K562 (cell line): ENCODE results near the gene LGR6. TPM values are rescaled to one million over a fixed set of nuclear protein-coding genes. Genes with fewer than 3 reads are reported as not detected.

Experiments
- COPS2 ChIP-seq: fragments of 450-650 bp; conservative IDR thresholded peaks from 2 replicates; pipeline ENCODE4 v1.6.1; 2016; ENCODE audit warnings: mild to moderate bottlenecking, moderate library complexity
- FOXA1 ChIP-seq: fragments of 450-650 bp; IDR thresholded peaks from 2 replicates; pipeline ENCODE4 v1.6.1; 2016; ENCODE audit warnings: mild to moderate bottlenecking, borderline replicate concordance
- GATAD2A ChIP-seq: fragments of 450-650 bp; IDR thresholded peaks from 2 replicates; pipeline ENCODE4 v1.6.1; 2017
- GTF2F1 ChIP-seq: IDR thresholded peaks from 2 replicates; pipeline ENCODE4 v1.6.1; 2011; ENCODE audit warnings: low read depth, low read length, improper control_type of control experiment
- MXI1 ChIP-seq: IDR thresholded peaks from 2 replicates; pipeline ENCODE4 v1.6.1; 2011; ENCODE audit warnings: low read depth, mild to moderate bottlenecking, improper control_type of control experiment, low read length
- NELFE ChIP-seq: IDR thresholded peaks from 2 replicates; pipeline ENCODE4 v1.6.1; 2011; ENCODE audit warnings: mild to moderate bottlenecking; ENCODE audit not compliant: insufficient read depth, insufficient read length
- POLR3A ChIP-seq: IDR thresholded peaks from 2 replicates; pipeline ENCODE4 v1.6.1; 2011; ENCODE audit warnings: borderline replicate concordance, mild to moderate bottlenecking, moderate library complexity; ENCODE audit not compliant: insufficient read length, insufficient read depth; ENCODE audit errors: extremely low read depth
- POU5F1 ChIP-seq: fragments of 150-350 bp; IDR thresholded peaks from 2 replicates; pipeline ENCODE4 v1.6.1; 2014; ENCODE audit warnings: borderline replicate concordance, low read length, low read depth, mild to moderate bottlenecking; ENCODE audit not compliant: partially characterized antibody
- RBM25 ChIP-seq: fragments of 200-400 bp; formaldehyde crosslinking; IDR thresholded peaks from 2 replicates; pipeline ENCODE4 v1.6.1; 2018; ENCODE audit warnings: low read length, low read depth, moderate library complexity; ENCODE audit not compliant: severe bottlenecking
- SMAD2 ChIP-seq: fragments of 150-350 bp; IDR thresholded peaks from 2 replicates; pipeline ENCODE4 v1.6.1; 2014; ENCODE audit warnings: low read depth, mild to moderate bottlenecking, low read length
- ZBTB34 ChIP-seq: fragments of 250-450 bp; sonication (Bioruptor Pico); IDR thresholded peaks from 2 replicates; pipeline ENCODE4 v1.8.0; 2021; ENCODE audit warnings: mild to moderate bottlenecking, moderate library complexity
- ZC3H11A ChIP-seq: IDR thresholded peaks from 2 replicates; pipeline ENCODE4 v1.6.1; 2012; ENCODE audit warnings: low read depth, low read length, improper control_type of control experiment
- ZZZ3 ChIP-seq: fragments of 450-650 bp; IDR thresholded peaks from 2 replicates; pipeline ENCODE4 v1.6.1; 2016; ENCODE audit warnings: antibody characterized with exemption, mild to moderate bottlenecking, moderate library complexity
- polyA plus RNA-seq, 8 experiments: library from polyadenylated mRNA; depleted of rRNA in 4 of 8; stranded (reverse) in 5 of 8; unstranded in 3 of 8; fragments of >200 nt; fragmentation: Nextera tagmentation in 2 of 8; fragmentation: Illumina TruSeq in 1 of 8; extraction: Ambion mirVana in 2 of 8; extraction: Trizol in 1 of 8; gene quantifications; 2 replicates each; pipeline versions ENCODE4 v1.2.1 to v1.2.3, GENCODE V29; 2011 to 2014; ENCODE audit warnings: inconsistent platforms in 1 of 8, missing spikeins in 1 of 8
- total RNA-seq, 7 experiments: library from RNA; depleted of rRNA in 6 of 7; stranded (reverse); fragments of >200 nt in 6 of 7; fragmentation: Illumina TruSeq in 2 of 7; extraction: Trizol in 2 of 7; gene quantifications; 2 replicates each; pipeline versions ENCODE4 v1.2.1 to v1.2.3, GENCODE V29; 2011 to 2021; ENCODE audit warnings: low replicate concordance in 1 of 7
- TF ChIP-seq, protein P1 (sequence below): fragments of 250-450 bp; sonication (Bioruptor Pico); IDR thresholded peaks from 2 replicates; pipeline ENCODE4 v1.5.0; 2021; ENCODE audit warnings: mild to moderate bottlenecking, moderate library complexity

LGR6 gene
- total and polyA plus RNA-seq, 9 of the 15 experiments (the other 6 are each of a cell fraction or from before 2014, with no cell fraction given): 0.01 to 0.54 (median 0.17) TPM; not detected in 1

DNA sequence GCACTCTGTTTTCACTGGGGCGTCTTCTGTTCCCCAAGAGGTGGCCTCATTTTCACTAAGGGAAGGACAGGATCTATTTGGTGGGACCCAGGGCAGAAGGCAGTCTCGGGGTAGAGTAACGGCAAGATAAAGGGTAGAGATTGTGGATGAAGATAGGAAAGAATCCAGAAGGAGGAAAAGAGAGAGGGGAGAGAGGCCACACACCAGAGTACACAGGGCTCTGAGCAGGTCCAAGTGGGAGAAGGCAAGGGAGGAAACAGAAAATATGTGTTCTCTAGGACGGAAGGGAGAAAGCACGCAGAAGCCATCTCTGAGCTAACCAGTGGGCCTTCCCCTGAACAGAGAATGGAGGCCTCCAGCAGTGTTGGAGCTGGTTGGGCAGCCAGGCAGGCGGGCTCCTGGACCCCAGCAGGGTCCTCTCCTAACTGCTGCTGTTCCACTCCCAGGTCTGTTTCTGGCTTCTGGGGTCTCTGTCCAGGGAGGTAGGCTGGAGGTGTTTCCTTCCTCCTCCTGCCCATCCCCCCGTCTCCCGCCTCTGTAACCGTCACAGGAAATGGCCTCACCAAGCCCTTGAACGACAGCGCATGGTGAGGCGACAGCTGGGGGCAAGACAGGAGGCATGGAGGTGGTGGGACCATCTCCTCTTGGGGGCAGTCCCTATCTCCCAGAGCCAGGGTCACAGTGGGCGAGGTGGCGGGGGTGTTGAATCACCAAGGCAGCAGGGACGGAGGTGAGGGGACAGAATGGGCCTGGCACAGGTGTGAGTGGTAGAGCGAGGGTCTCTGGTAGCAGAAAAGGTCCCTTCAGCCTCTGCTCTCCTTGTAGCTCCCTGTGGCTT, 33.8 kb upstream of the LGR6 start (continued):
- no peak for TF ChIP-seq ZBTB34 (CRISPR knock-in tag)
- peak; percentile 75; the same call in 1 of the 2 replicates for TF ChIP-seq GTF2F1
- TF ChIP-seq ZZZ3: no peak
- TF ChIP-seq RBM25: no peak
- no peak for TF ChIP-seq ZC3H11A
- TF ChIP-seq SMAD2: no peak
- no peak for TF ChIP-seq FOXA1
- TF ChIP-seq COPS2: no peak
- TF ChIP-seq, protein P1, sequence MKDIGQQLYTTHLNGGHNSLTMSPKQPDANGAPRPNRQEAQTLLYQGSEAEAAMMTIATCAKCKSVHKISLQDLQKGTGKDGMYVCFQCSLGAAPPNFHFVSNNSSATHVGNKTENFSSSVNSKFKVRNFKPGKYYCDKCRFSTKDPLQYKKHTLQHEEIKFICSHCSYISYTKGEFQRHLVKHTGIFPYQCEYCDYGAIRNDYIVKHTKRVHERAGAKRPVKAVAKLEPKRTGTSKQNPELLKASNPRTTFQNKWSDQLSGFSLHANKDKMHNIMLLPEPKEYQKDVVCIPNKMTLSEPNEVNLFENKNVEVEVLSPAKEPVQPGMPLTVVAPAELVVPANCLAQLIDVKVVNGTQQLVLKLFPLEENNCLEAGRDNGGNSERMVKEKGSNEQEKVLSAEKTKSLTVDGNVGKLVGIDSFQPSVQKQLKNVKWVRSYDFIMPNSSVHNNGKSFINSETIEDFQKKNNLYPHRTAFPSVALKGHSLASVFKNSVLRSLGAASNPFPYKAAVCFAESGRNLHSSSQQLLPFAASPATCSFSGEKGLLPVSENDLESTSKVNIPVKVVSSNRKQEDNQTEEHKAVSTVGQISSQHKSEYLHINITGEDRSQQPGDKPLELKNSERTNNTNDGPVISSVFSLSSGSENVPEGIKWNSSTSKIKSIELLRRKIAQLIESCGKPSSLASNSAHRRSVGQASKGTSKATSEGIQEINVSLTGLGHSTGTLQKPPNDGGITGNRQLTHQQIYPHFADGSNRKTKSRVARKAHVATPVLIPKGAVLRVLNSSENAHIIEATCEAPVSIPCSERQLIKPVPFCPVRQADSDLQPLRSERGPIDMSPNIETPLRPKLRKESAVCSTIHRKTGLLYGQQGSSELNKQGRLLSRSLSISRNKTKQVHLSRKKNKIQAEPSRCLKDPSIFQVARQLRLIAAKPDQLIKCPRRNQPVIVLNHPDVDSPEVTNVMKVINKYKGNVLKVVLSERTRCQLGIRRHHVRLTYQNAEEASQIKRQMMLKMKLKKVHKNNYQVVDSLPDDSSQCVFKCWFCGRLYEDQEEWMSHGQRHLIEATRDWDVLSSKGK: no peak; the same call in 1 of the 2 replicates
- TF ChIP-seq NELFE: no peak
- TF ChIP-seq GATAD2A: no peak
- no peak for TF ChIP-seq POLR3A
- no peak for TF ChIP-seq MXI1
- no peak for TF ChIP-seq POU5F1
